Activated CD8-positive, alpha-beta memory T cell treated with anti-CD3 and anti-CD28 coated beads, Interleukin-2, amount 50 U/mL, for 24 hours (primary cell): ENCODE measurements around the gene NFIA.

Experiments used
- DNase-seq: peaks from one replicate; pipeline ENCODE4 v3.0.0-alpha.2; 2020; ENCODE audit errors: extremely low read depth

NFIA gene

DNA sequence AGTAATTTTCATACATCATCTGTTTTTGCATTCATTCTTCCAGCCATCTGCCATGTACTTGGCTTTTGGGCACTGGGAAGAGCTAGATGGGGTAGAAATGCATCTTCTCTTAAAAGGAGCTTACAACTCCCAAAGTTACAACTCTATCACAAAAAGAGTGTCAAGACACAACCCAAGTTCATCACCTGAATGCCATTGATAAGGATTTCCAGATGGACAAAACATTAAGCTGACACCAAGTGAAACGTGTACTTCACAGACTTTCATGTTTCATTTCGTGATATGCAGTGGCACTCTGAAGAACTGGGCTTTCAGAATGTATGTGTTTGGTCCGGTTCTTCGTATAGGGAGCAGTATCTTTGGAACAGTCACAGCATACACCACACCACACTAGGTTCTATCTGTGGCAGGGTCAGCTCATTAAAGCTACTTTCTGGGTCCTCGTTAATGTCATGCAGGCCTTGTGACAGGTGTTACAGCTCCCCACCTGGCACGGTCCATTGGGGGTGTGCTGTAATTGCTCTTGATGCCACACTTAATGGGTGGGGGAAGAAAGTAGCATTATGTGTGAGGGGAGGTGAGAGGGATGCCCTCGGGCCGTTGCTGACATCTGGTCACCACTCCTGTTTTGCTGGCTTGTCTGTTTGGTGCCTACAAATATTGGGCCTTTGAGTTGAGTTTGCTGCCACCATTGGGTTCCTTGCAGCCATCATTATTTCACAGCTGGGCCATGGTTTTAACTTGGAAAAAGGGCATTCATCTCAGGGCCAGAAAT is 164.9 kb downstream of the NFIA start:
- DNase-seq, result no peak

DNA sequence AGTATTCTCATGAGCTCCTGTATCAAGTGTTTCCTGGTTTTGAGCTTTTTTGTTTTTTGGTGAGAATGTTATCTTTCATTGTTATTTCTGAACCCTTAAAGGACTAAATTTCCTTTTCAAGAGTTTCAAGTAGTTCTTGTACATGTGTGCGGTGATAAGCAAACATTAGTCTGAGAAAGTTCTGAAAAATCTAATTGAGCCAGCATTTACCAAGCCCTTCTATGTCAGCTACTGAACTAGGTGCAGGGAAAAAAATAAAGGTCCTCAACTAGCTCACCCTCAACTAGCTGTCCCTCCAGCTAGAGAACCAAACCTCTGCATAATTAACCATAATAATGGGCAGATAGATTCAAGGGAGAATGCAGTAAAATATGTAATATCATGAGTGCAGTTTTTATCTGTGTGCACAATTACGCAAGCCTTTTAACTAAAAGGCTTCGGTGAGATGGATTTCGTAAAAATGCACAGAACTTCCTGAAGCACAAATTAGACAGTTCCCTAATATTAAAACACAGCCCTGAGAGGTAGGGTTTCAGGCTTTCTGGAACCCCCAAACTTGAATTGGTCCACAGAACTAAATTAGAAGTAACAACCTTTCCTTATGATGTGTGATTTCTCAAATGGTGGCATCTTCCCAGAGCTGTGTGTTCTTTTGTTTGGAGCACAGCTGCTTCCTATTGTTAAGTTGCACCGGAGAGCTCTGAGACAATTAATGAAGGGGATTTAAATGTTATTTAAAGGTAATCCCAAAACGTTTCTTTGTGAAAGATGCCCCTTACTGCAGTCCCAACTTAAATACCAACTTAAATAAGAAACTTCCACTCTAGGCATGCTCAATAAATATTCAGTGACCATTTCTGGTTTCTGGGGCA is 165.8 kb downstream of the NFIA start:
- DNase-seq, result no peak

DNA sequence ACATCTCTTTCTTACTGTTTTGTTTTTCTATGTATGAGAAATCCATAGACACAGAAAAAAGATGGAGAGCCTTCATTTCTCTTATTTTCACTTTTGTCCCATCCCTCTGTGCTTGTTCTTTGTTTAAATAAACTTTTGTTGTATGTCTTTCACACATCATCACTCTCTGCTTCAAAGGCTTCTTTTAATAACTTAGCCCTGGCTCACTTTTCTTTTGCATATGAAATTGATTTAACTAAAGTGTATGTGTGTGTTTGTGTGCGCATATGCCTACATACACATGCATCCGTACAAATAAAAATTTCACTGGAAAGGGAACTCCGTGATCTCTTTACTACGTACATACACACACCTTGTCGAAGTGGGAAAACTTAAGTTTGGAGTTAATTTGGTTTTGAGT is 168.6 kb downstream of the NFIA start:
- no peak for DNase-seq

DNA sequence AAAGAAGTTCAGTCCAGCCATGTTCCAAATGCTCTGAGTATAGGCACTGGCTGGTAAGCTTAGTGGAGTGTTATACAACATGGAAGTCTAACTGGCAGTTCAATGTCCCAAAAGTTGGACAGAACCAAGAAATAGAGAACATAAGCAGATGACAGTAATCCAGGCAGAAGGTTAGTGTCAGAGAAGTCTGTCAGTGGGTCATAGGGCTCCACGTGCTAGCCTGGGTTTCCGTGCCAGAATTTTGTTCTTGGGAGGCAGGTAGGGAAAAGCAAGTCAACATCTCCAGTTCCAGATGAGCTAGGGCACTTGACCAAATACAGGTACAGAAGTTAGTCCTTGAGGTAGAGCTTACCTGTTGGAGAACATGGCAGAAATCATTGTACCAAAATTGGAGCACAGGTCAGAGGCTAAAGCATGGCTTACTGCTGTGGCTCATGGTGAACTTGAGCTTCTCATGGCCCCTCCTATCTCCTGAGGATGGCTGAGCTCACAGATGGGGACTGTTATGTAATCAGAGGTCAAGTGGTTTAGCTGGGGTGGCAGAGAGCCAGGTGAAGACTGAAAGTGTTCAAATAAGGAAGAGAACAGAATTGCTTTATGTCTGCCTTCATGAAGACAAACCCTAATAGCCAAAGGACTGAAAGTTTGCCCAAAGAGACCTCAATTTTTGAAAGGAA is 170.8 kb downstream of the NFIA start:
- DNase-seq, result no peak

DNA sequence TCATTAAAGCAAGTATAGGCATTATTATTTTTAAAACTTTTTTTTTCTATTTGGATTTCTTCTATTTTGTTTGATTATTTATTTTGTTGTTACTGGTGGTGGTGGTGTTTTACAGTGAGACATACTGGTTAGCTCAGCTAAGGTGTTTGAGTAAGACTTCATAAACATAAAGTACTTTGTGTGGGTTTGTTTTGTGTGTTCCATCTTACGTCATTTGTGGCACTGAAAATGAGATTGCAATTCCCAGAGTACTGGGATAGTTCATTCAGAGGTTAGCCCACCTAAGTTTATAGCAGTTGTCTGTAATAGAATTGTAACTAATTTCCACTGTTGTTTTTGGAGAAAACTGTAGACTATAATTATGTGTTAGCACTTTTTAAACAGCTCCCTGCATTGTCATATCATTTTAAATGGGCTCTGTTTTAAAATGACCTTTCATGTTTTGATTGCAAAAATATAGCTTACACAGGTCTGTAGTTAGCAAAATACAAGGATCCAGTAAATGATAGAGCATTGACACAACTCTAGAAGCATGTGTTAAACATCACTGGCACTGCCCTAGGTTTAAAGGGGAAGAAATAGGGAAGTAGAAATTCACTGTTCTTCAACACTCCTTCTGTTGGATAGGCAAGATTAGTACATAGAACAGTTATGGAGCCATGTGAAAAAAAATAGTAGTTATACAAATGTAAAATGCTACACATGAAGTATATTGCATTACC is 171.7 kb downstream of the NFIA start:
- no peak for DNase-seq

DNA sequence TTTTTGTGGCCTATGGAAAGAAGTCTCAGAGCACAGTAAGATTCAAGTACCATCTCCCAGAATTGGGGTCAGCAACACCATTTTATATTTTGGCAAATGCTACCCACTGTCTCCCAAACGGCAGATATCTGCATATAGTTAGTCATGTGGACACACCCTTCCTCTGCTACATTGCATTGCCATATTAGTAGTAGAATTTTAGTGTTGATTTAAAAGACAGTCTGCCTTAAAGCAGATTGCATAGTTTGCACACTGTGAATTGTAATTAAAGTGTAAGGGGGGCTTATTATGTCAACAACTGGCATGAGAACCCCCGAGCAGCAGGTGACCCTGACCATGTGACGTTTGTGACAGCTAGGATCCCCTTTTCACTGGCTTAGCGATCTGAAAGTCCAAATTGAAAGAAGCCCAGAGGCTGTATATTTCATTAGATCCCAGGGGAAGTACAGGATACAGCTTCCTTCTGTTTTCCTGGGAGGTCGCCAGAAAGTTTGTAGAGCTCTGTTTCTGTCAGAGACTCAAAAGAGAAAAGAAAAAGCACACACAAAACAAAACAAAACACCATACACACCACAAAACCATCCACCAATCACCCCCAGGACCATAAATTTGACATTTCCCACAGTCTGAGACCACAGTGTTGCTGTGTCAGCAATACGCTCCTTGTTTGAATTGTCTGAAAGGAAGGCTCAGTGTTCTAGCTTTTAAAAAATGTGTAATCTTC is 172.4 kb downstream of the NFIA start:
- DNase-seq, result no peak

DNA sequence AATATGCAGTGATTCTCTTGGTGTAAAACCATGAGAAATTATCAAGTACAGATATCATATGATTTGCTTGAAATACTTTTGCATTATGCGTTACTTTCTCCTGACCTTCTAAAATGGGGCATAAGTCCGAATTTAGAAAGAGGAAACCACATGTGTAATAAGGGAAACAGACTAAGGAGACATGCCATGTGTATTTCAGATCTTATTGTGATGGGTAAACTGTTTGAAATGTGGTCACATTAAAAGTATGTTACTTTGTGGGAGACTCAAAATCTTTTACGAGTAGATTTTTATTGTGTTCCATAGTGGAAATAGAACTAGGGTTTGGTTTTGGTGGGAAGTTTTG is 173.0 kb downstream of the NFIA start:
- no peak for DNase-seq

DNA sequence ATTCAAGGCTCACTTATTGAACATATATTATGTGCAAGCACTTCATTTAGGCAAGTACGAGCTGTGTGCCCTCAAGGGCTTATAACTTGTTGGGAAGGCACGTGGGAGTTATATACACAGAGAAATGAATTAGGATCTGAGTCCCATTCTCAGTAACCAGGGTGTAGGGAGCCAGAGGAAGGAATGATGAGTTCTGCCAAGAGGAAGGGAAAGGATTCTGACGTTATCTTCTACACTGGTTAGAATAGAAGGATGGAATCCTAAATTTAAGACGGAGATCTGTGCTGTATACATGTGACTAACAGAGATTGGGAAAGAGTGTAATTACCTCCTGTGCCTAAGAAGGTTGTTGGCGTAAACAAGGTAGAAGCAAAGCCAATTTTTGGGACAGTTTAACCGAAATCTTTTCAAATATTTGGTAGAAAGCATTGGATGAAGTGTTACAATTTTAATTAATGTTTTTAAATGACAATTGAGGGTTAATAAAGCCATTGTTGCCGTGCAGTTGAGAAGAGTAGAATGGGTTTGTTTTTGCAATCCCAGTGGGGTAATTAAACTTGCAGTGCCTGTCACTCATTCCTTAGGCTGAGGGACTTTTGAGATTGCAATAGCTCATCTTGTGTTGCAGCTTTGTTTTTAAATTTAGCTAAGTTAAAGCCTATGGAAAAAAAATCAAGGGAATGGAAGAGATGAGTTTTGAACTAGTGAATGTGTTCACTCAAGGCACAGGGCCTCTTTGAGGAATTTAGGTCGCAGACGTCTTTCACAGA is 177.2 kb downstream of the NFIA start:
- DNase-seq, result no peak

DNA sequence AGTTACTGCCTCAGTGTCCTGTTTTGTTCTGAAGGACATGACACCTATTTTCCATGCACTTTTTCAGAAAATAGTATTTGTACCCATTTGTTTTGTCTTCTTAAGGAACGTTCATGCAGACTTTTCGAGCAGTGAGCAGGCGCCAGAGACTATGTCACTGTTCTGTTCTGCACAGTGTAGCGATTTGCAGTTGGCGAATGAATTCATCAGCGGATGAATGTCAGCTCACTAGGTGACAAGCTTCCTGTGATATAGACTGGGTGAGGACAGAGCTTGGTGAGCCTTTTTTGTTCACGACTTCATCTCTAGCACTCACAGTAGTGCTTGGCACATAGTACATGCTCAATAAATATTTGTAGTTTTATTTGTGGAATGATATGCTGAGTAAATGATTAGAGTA is 177.8 kb downstream of the NFIA start:
- no peak for DNase-seq

DNA sequence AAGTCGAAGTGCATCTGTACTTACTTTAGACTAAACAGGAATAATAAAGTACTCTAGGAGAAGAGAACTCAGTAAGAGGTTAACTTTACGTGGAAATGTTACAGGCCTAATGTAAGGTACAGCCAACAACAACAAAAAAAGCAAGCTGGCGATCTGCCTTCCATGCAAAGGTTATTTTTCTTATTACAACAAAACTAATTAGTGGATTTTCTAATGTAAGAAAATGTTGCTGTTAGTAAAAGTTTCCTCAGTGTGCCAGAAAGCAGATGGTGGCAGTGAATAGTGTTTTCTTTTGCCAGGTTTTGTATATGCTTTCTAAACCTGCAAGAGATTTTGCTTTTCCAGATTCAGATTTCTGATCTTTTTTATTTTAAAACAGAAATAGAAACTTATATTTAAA is 179.2 kb downstream of the NFIA start:
- no peak for DNase-seq

DNA sequence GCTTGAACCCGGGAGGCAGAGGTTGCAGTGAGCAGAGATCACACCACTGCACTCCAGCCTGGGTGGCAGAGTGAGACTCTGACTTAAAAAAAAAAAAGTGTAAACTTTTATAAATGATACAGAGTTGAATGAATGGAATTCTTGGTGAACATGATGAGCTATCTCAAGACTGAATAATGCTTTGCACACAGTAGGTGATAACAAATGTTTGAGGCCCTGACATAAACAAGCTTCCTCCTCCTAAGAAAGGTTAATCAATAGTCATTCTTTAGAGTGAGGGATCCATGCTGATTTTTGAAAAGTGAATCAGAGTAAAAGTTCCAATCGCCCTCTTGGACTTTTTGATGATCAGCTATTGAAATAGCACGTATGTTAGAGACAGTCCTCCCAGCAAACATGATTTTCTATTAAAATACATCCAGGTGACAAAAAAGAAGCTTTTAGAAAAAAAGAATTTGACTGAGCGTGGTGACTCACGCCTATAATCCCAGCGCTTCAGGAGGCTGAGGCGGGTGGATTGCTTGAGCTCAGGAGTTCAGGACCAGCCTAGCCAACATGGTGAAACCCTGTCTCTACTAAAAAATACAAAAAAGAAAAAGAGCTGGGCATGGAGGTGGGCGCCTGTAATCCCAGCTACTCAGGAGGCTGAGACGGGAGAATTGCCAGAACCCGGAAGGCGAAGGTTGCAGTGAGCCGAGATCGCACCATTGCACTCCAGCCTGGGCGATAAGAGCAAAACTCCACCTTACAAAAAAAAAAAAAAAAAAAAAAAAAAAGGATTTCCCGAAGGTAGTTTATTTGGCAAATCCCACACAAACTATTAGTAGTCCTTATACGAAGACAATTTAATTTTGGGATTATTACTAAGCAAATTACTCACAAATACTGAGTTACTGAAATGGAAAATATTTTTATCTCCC is 181.8 kb downstream of the NFIA start:
- DNase-seq, result no peak

DNA sequence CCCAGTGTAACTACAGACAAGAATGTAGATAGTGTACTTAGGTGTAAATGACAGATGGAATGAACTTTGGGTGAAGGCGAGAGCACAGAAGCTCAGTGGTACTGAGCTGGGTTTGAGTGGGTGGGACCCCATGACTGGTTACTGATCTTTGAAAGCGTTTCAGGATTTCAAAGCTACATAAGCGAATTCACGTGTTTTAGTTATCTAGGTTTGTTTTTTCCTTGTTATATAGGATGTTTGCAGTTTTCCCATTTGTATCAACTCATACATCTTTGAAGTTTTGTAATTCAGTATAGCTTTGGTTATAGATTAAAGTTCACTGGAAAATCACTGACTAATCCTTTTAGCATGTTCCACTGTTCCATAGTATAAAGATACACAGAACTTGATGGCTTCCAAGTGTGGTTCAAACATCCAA is 182.5 kb downstream of the NFIA start:
- no peak for DNase-seq

DNA sequence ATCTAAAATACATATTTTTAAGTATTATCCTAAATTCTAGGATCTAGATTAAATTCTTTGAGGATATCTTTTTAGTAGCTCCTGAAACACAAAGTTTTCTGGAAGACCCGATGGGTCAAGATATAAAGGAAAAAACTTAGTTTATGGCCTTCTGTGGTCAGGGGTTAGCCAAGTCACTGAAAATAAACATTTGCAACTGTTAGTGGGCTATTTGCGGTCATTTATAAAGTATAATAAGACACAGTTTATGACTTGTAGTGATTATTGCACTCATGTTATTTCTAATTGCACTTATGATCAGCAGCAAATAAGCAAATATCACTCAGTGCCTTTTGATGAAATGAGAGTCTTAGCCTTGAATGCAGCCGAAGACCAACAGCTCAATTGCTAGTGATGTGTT is 183.3 kb downstream of the NFIA start:
- DNase-seq, result no peak

DNA sequence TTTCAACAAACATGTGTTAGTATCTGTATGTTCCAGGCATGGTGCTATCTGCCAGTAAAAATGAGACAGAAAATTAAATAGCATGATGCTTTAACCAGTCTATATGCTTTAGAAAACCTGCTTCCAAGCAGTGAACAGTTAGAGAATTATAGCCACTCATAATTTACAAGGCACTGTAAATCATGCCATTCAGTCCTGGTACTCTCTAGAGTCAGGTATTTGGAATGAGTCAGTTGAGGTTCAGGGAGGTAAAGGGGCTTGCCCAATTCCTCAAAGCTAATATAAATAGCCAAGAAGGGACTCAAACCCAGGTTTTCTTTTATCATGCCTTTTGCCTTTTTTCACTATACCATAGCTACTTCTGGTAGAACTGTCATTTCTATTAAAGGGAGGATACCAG is 184.4 kb downstream of the NFIA start:
- DNase-seq, result no peak

DNA sequence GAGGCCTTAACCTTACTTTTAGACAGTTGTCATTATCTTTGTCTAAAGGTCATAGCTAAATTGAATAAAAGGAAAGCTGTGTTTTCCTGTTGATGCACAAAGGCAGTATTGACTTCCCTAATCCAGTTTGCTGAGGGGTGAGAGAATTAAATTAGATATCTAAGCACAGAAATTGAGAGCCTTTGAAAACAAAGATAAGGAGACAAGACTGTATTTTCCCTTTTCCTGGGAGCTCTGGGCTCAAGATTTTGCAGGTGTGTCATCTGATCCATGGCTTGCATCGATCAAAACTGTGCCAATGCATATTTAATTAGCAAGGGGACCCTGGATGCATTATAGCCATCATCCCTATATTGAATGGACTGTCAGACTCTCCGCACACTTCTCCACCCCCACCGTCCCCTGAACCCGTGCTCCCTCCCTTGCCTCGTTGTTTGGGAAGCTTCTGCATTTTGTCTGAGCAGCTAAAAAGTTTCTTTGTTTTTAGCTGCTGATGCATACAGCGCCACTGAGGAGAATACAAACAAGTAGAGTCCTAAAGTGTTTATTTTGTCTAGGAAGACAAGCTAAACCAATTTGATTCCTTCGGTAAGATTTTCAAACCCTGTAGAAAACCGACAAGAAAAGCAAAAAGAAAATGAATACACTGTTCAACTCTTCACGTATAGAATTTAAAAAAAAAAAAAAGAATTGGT is 186.3 kb downstream of the NFIA start:
- no peak for DNase-seq

DNA sequence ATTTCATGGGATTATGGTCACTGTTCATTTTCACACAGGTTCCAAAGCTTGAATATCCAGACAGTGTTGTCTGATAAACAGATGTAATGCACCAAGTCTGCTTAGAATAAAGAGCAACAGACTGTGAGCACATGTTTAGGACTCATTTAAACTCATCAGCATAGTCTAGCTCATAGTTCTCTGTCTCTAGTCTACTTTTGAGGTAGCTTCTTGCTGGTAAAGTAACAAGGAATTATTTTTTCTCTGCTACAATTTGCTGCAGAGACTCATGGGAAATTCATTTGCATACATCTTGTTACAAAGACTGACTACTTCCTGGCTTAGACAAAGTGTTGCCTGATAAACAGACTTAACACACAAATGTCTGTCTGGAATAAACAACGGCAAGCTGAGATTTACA is 187.2 kb downstream of the NFIA start:
- no peak for DNase-seq

DNA sequence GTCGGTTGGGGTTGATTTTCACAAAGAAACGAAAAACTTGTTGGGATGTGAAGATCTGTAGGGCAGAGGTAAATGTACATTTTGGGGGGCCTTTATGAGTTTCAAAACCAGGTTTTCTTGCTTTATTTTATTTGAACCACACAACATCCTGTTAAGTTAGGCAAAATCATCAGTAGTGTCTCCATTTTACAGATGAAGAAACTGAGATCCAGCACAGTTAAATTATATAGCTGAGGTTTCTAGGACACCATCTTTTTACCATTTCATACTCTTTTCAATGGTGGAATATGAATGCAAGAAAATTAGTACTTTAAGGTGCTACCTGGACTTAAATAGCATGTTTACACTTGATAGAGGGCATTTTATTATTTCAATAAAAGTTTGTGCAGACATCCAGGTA is 187.7 kb downstream of the NFIA start:
- no peak for DNase-seq

DNA sequence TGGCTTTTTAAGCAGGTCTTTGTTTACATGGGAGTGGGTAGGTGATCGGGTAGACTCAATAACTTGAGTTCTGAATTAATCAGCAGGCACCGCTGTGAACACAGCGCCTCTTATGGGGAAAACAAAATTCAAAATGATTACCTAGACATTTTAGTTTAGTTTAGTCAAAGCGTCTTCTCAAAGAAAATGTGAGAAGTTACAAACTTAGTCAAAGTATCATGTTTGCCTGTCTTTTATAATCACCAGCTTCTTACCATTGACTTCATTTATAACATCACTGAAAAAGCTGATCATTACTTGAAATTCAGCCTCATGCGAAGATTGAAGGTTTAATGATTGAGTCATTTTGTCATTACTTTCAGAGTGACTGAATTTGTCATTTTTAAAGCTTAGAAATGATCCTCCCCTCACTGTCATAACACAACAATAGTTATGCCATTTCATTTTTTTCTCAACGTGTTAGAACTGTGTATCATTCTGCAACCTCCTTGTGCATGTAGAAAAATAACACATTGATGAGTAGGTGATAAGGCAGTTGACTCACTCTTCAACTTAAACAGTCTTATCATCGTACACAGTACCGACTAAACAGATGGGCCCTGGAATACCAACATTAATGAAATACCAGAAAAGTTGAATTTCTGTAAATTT is 188.5 kb downstream of the NFIA start:
- no peak for DNase-seq
